ENCODE measurements around the gene MORN1.

The MORN1 gene

GRCh38 chr1:2339206-2340085 is 51.9 kb downstream of the MORN1 start:
- no peaks in the 10 kb centered on the region for H3K9me2 ChIP-seq (replicated peaks; ENCODE audit: insufficient read depth, low read length)
- no peaks in the 10 kb centered on the region for H3K9me3 ChIP-seq (ENCODE audit: insufficient read depth, low read length)
- H4K20me1 ChIP-seq (ENCODE audit: low read depth, low read length) = no peaks in the 10 kb centered on the region
- TF ChIP-seq, protein P1, sequence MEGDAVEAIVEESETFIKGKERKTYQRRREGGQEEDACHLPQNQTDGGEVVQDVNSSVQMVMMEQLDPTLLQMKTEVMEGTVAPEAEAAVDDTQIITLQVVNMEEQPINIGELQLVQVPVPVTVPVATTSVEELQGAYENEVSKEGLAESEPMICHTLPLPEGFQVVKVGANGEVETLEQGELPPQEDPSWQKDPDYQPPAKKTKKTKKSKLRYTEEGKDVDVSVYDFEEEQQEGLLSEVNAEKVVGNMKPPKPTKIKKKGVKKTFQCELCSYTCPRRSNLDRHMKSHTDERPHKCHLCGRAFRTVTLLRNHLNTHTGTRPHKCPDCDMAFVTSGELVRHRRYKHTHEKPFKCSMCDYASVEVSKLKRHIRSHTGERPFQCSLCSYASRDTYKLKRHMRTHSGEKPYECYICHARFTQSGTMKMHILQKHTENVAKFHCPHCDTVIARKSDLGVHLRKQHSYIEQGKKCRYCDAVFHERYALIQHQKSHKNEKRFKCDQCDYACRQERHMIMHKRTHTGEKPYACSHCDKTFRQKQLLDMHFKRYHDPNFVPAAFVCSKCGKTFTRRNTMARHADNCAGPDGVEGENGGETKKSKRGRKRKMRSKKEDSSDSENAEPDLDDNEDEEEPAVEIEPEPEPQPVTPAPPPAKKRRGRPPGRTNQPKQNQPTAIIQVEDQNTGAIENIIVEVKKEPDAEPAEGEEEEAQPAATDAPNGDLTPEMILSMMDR (IDR thresholded peaks at IDR 0.05; ENCODE audit: insufficient read depth, low read length, poor library complexity, severe bottlenecking) = no peak
- TF ChIP-seq EZH2phosphoT487 (conservative IDR thresholded peaks at IDR 0.05; ENCODE audit: low read length) = no peak
- H3K9ac ChIP-seq (ENCODE audit: low read length) = no peak overlapping the region
- H3K36me3 ChIP-seq (ENCODE audit: low read length) = no peaks in the 10 kb centered on the region
- H3K79me2 ChIP-seq (ENCODE audit: insufficient read depth, low read length) = no peaks in the 10 kb centered on the region
- H3K4me3 ChIP-seq (ENCODE audit: insufficient read depth, low read length, poor library complexity, severe bottlenecking) = no peak overlapping the region
- no peaks in the 10 kb centered on the region for H3K27me3 ChIP-seq (ENCODE audit: low read length)
- H2AFZ ChIP-seq (ENCODE audit: low read depth, low read length, severe bottlenecking) = no peak overlapping the region
- no peak overlapping the region for H3K4me2 ChIP-seq (ENCODE audit: low read depth, low read length, poor library complexity, severe bottlenecking)
- no peak overlapping the region for H3K27ac ChIP-seq (ENCODE audit: low read depth, low read length)
- H3F3A ChIP-seq (ENCODE audit: insufficient read depth) = no peaks in the 10 kb centered on the region

GRCh38 chr1:2337501-2337900 is 53.9 kb downstream of the MORN1 start:
- H3K27ac ChIP-seq (ENCODE audit: low read depth, low read length) = no peak overlapping the region
- no peaks in the 10 kb centered on the region for H3K36me3 ChIP-seq (ENCODE audit: low read length)
- H2AFZ ChIP-seq (ENCODE audit: low read depth, low read length, severe bottlenecking) = no peak overlapping the region
- no peaks in the 10 kb centered on the region for H3F3A ChIP-seq (ENCODE audit: insufficient read depth)
- TF ChIP-seq, protein P1 (IDR thresholded peaks at IDR 0.05; ENCODE audit: insufficient read depth, low read length, poor library complexity, severe bottlenecking) = no peak
- TF ChIP-seq EZH2phosphoT487 (conservative IDR thresholded peaks at IDR 0.05; ENCODE audit: low read length) = no peak
- H3K79me2 ChIP-seq (ENCODE audit: insufficient read depth, low read length) = no peaks in the 10 kb centered on the region
- H3K27me3 ChIP-seq (ENCODE audit: low read length) = no peaks in the 10 kb centered on the region
- no peak overlapping the region for H3K4me3 ChIP-seq (ENCODE audit: insufficient read depth, low read length, poor library complexity, severe bottlenecking)
- no peak overlapping the region for H3K4me2 ChIP-seq (ENCODE audit: low read depth, low read length, poor library complexity, severe bottlenecking)
- no peaks in the 10 kb centered on the region for H3K9me3 ChIP-seq (ENCODE audit: insufficient read depth, low read length)
- H3K9me2 ChIP-seq (replicated peaks; ENCODE audit: insufficient read depth, low read length) = no peaks in the 10 kb centered on the region
- no peaks in the 10 kb centered on the region for H4K20me1 ChIP-seq (ENCODE audit: low read depth, low read length)
- no peak overlapping the region for H3K9ac ChIP-seq (ENCODE audit: low read length)

GRCh38 chr1:2337081-2337480 is 54.3 kb downstream of the MORN1 start:
- no peak for TF ChIP-seq EZH2phosphoT487 (conservative IDR thresholded peaks at IDR 0.05; ENCODE audit: low read length)
- H3K9ac ChIP-seq (ENCODE audit: low read length) = no peak overlapping the region
- H3K79me2 ChIP-seq (ENCODE audit: insufficient read depth, low read length) = no peaks in the 10 kb centered on the region
- H3K9me3 ChIP-seq (ENCODE audit: insufficient read depth, low read length) = no peaks in the 10 kb centered on the region
- H3K9me2 ChIP-seq (replicated peaks; ENCODE audit: insufficient read depth, low read length) = no peaks in the 10 kb centered on the region
- no peaks in the 10 kb centered on the region for H3K36me3 ChIP-seq (ENCODE audit: low read length)
- no peaks in the 10 kb centered on the region for H3K27me3 ChIP-seq (ENCODE audit: low read length)
- no peak overlapping the region for H2AFZ ChIP-seq (ENCODE audit: low read depth, low read length, severe bottlenecking)
- H3K4me3 ChIP-seq (ENCODE audit: insufficient read depth, low read length, poor library complexity, severe bottlenecking) = no peak overlapping the region
- no peak overlapping the region for H3K27ac ChIP-seq (ENCODE audit: low read depth, low read length)
- no peak overlapping the region for H3K4me2 ChIP-seq (ENCODE audit: low read depth, low read length, poor library complexity, severe bottlenecking)
- H3F3A ChIP-seq (ENCODE audit: insufficient read depth) = no peaks in the 10 kb centered on the region
- no peaks in the 10 kb centered on the region for H4K20me1 ChIP-seq (ENCODE audit: low read depth, low read length)

DNA sequence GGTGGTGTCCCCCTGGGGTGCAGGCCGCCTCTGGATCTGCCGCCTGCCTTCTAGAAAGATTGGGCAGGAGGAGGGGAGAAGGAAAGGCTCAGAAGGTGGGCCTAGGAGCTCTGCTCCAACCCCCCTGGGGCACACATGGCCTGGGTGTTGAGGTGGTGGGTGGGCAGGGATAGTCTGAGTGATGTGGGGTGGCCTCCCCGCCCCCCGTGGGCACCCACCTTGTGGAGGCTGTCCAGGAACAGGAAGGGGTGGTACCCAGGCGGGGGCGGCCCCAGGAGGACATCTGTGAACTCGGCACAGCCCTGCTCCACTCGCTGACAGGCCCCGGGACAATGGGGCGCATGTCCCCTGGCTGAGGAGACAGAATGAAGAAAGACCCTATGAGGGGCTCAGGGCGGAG is 54.9 kb downstream of the MORN1 start:
- TF ChIP-seq EZH2phosphoT487 (conservative IDR thresholded peaks at IDR 0.05; ENCODE audit: low read length) = no peak
- TF ChIP-seq, protein P1 (IDR thresholded peaks at IDR 0.05; ENCODE audit: insufficient read depth, low read length, poor library complexity, severe bottlenecking) = no peak
- Histone ChIP-seq H3K4me2 (ENCODE audit: low read depth, low read length, poor library complexity, severe bottlenecking) (no peak overlapping the region), H4K20me1 (ENCODE audit: low read depth, low read length) (no peaks in the 10 kb centered on the region), H3K36me3 (ENCODE audit: low read length) (no peaks in the 10 kb centered on the region), H3K9me2 (replicated peaks; ENCODE audit: insufficient read depth, low read length) (no peaks in the 10 kb centered on the region), H3K27ac (ENCODE audit: low read depth, low read length) (no peak overlapping the region), H2AFZ (ENCODE audit: low read depth, low read length, severe bottlenecking) (no peak overlapping the region), H3K27me3 (ENCODE audit: low read length) (no peaks in the 10 kb centered on the region), H3K79me2 (ENCODE audit: insufficient read depth, low read length) (no peaks in the 10 kb centered on the region), H3K9ac (ENCODE audit: low read length) (no peak overlapping the region), H3F3A (ENCODE audit: insufficient read depth) (no peaks in the 10 kb centered on the region), H3K4me3 (ENCODE audit: insufficient read depth, low read length, poor library complexity, severe bottlenecking) (no peak overlapping the region), H3K9me3 (ENCODE audit: insufficient read depth, low read length) (no peaks in the 10 kb centered on the region)
